HepG2 (cell line): ENCODE data around the gene DOK4. TPM values are rescaled to one million over a fixed set of nuclear protein-coding genes. Genes with fewer than 3 reads are reported as not detected.

ENCODE experiments used
- ATRX ChIP-seq: sonication (generic); formaldehyde crosslinking; IDR thresholded peaks from 2 replicates; pipeline ENCODE4 v1.4.0; 2020; ENCODE audit warnings: missing genetic modification reagents, borderline replicate concordance
- CAMTA2 ChIP-seq: sonication (generic); formaldehyde crosslinking; IDR thresholded peaks from 2 replicates; pipeline ENCODE4 v1.4.0; 2020; ENCODE audit warnings: mild to moderate bottlenecking, missing genetic modification reagents, borderline replicate concordance
- CENPT ChIP-seq: sonication (generic); formaldehyde crosslinking; IDR thresholded peaks from 2 replicates; pipeline ENCODE4 v1.8.0; 2022; ENCODE audit warnings: low read depth, mild to moderate bottlenecking, moderate library complexity, missing genetic modification reagents
- DBP ChIP-seq: sonication (generic); formaldehyde crosslinking; IDR thresholded peaks from 2 replicates; pipeline ENCODE4 v1.4.0; 2020; ENCODE audit warnings: missing genetic modification reagents; ENCODE audit errors: not compliant biosample characterization
- FIP1L1 ChIP-seq: fragments of 200-400 bp; formaldehyde crosslinking; IDR thresholded peaks from 2 replicates; pipeline ENCODE4 v1.6.1; 2018; ENCODE audit warnings: low read depth, mild to moderate bottlenecking, low read length, moderate library complexity, borderline replicate concordance; ENCODE audit not compliant: insufficient read depth
- GABPB1 ChIP-seq: IDR thresholded peaks from 2 replicates; pipeline ENCODE4 v1.6.1; 2016; ENCODE audit warnings: mild to moderate bottlenecking, missing genetic modification reagents, moderate library complexity, missing compliant biosample characterization
- NFKBIZ ChIP-seq: IDR thresholded peaks from 2 replicates; pipeline ENCODE4 v1.6.1; 2018; ENCODE audit warnings: missing genetic modification reagents, missing compliant biosample characterization
- NKX3-1 ChIP-seq: sonication (generic); formaldehyde crosslinking; IDR thresholded peaks from 2 replicates; pipeline ENCODE4 v1.5.0; 2020; ENCODE audit warnings: missing genetic modification reagents
- NPAS2 ChIP-seq: sonication (generic); formaldehyde crosslinking; IDR thresholded peaks from 2 replicates; pipeline ENCODE4 v1.8.0; 2022; ENCODE audit warnings: mild to moderate bottlenecking, missing genetic modification reagents, borderline replicate concordance
- NR2F2 ChIP-seq: IDR thresholded peaks from 2 replicates; pipeline ENCODE4 v1.6.1; 2012; ENCODE audit warnings: low read depth, inconsistent platforms, borderline replicate concordance
- SMC3 ChIP-seq: IDR thresholded peaks from 2 replicates; pipeline ENCODE4 v1.6.1; 2011; ENCODE audit warnings: low read length, improper control_type of control experiment
- SOX6 ChIP-seq, 2 experiments: fragments of 450-650 bp in 1 of 2; sonication (generic) in 1 of 2; formaldehyde crosslinking in 1 of 2; IDR thresholded peaks; 2 replicates each; pipeline versions ENCODE4 v1.4.0 to v1.6.1; 2017 to 2020; ENCODE audit warnings: antibody characterized with exemption in 1 of 2, mild to moderate bottlenecking in 1 of 2, missing genetic modification reagents in 1 of 2
- SP4 ChIP-seq: sonication (generic); formaldehyde crosslinking; IDR thresholded peaks from 2 replicates; pipeline ENCODE4 v1.8.1; 2023; ENCODE audit warnings: mild to moderate bottlenecking, missing genetic modification reagents
- TCF7 ChIP-seq: sonication (generic); IDR thresholded peaks from 2 replicates; pipeline ENCODE4 v1.6.1; 2016; ENCODE audit warnings: antibody characterized with exemption, low read depth
- ZBTB33 ChIP-seq: sonication (generic); formaldehyde crosslinking; IDR thresholded peaks from 2 replicates; pipeline ENCODE4 v1.4.0; 2020; ENCODE audit warnings: missing genetic modification reagents
- ZFP37 ChIP-seq: sonication (generic); formaldehyde crosslinking; IDR thresholded peaks from 2 replicates; pipeline ENCODE4 v1.4.0; 2020; ENCODE audit warnings: missing genetic modification reagents, borderline replicate concordance
- ZFP91 ChIP-seq: sonication (generic); formaldehyde crosslinking; IDR thresholded peaks from 2 replicates; pipeline ENCODE4 v1.9.0; 2022; ENCODE audit warnings: missing genetic modification reagents, mild to moderate bottlenecking, borderline replicate concordance
- ZFY ChIP-seq: sonication (generic); formaldehyde crosslinking; IDR thresholded peaks from 2 replicates; pipeline ENCODE4 v1.4.0; 2020; ENCODE audit warnings: missing genetic modification reagents
- ZNF230 ChIP-seq: sonication (generic); formaldehyde crosslinking; IDR thresholded peaks from 2 replicates; pipeline ENCODE4 v1.4.0; 2020; ENCODE audit warnings: mild to moderate bottlenecking, missing genetic modification reagents
- ZNF253 ChIP-seq: sonication (generic); formaldehyde crosslinking; IDR thresholded peaks from 2 replicates; pipeline ENCODE4 v1.8.0; 2022; ENCODE audit warnings: mild to moderate bottlenecking, missing genetic modification reagents, borderline replicate concordance
- ZNF501 ChIP-seq: sonication (generic); formaldehyde crosslinking; IDR thresholded peaks from 2 replicates; pipeline ENCODE4 v1.5.1; 2020; ENCODE audit warnings: mild to moderate bottlenecking, moderate library complexity, missing genetic modification reagents
- ZNF556 ChIP-seq: sonication (generic); formaldehyde crosslinking; IDR thresholded peaks from 2 replicates; pipeline ENCODE4 v1.4.0; 2020; ENCODE audit warnings: mild to moderate bottlenecking, missing genetic modification reagents, borderline replicate concordance
- polyA plus RNA-seq, 8 experiments: library from polyadenylated mRNA; depleted of rRNA in 3 of 8; stranded (reverse) in 7 of 8; unstranded in 1 of 8; fragments of >200 nt; fragmentation: Illumina TruSeq in 4 of 8; extraction: Trizol in 4 of 8; gene quantifications; 2 replicates each; pipeline versions ENCODE4 v1.2.1 to v1.2.3, GENCODE V29; 2011 to 2016; ENCODE audit warnings: low read depth in 4 of 8, missing spikeins in 1 of 8, mixed read lengths in 1 of 8; ENCODE audit not compliant: insufficient read depth in 1 of 8
- total RNA-seq, 5 experiments: library from RNA; depleted of rRNA; stranded (reverse); fragments of >200 nt; fragmentation: Illumina TruSeq; extraction: Trizol; gene quantifications; 2 replicates each; pipeline ENCODE4 v1.2.3, GENCODE V29; 2016; ENCODE audit warnings: low read depth in 1 of 5
- TF ChIP-seq, protein P1 (sequence below): sonication (generic); formaldehyde crosslinking; IDR thresholded peaks from 2 replicates; pipeline ENCODE4 v1.8.0; 2022; ENCODE audit warnings: mild to moderate bottlenecking, missing genetic modification reagents, moderate library complexity
- TF ChIP-seq, protein P2 (sequence below): sonication (generic); formaldehyde crosslinking; IDR thresholded peaks from 2 replicates; pipeline ENCODE4 v1.9.0; 2021; ENCODE audit warnings: missing genetic modification reagents, mild to moderate bottlenecking, borderline replicate concordance

Gene DOK4
- total and polyA plus RNA-seq, 2 of the 13 experiments (the other 11 are each of a cell fraction or from before 2014, with no cell fraction given), result 52.7 to 70.0 TPM

DNA sequence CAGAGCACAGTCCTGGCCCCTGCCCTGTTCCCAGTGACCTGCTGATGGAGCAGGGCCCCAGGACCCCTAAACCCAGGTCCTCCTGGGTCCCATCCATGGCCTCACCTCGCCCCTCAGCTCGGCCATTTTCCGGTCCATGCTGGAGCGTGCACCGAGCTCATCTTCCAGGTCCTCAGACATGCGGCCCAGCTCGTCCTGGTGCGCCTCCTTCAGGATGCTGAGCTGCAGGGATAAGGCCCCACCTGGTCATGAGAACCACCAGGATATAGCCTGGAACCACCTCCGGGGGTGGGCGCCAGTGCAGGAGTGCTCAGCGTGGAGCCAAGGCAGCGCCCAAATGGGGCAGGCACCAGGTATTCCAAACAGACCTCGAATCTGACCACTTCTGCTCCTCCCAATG lies 32.2 kb upstream of the DOK4 start (continued):
- TF ChIP-seq DBP (CRISPR knock-in tag) (no peak), SOX6 (IDR thresholded peaks at IDR 0.05) (no peak), SOX6 (CRISPR knock-in tag; IDR thresholded peaks at IDR 0.05) (0 out of 2 replicates have a peak, but pooled peaks have one; percentile 9), SMC3 (peak; percentile 9; the same call in 1 of the 2 replicates), ZNF253 (CRISPR knock-in tag) (no peak), NFKBIZ (CRISPR knock-in tag) (no peak), NKX3-1 (CRISPR knock-in tag) (no peak), ZFP37 (CRISPR knock-in tag) (no peak), SP4 (no peak), CAMTA2 (CRISPR knock-in tag) (no peak), ZNF230 (CRISPR knock-in tag) (no peak), ZNF501 (CRISPR knock-in tag) (no peak), ATRX (no peak), ZBTB33 (CRISPR knock-in tag) (peak; percentile 53; the same call in 1 of the 2 replicates), NR2F2 (no peak), ZFP91 (CRISPR knock-in tag) (0 out of 2 replicates have a peak, but pooled peaks have one; percentile 6), NPAS2 (CRISPR knock-in tag) (no peak), ZFY (CRISPR knock-in tag) (no peak), ZNF556 (0 out of 2 replicates have a peak, but pooled peaks have one; percentile 20), CENPT (CRISPR knock-in tag) (no peak), FIP1L1 (no peak), TCF7 (no peak), GABPB1 (CRISPR knock-in tag) (no peak; the same call in 1 of the 2 replicates)
- TF ChIP-seq, protein P1, sequence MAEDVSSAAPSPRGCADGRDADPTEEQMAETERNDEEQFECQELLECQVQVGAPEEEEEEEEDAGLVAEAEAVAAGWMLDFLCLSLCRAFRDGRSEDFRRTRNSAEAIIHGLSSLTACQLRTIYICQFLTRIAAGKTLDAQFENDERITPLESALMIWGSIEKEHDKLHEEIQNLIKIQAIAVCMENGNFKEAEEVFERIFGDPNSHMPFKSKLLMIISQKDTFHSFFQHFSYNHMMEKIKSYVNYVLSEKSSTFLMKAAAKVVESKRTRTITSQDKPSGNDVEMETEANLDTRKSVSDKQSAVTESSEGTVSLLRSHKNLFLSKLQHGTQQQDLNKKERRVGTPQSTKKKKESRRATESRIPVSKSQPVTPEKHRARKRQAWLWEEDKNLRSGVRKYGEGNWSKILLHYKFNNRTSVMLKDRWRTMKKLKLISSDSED, result no peak
- TF ChIP-seq, protein P2, sequence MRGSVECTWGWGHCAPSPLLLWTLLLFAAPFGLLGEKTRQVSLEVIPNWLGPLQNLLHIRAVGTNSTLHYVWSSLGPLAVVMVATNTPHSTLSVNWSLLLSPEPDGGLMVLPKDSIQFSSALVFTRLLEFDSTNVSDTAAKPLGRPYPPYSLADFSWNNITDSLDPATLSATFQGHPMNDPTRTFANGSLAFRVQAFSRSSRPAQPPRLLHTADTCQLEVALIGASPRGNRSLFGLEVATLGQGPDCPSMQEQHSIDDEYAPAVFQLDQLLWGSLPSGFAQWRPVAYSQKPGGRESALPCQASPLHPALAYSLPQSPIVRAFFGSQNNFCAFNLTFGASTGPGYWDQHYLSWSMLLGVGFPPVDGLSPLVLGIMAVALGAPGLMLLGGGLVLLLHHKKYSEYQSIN (CRISPR knock-in tag), result no peak
